PC-9 (cell line): Measurements from ENCODE around the gene NEK7. TPM values are rescaled to one million over a fixed set of nuclear protein-coding genes. Genes with fewer than 3 reads are reported as not detected.

Experiments used
- BruUV-seq: library from RNA; stranded (reverse); fragments of 400-500 nt; replicated peaks from 2 replicates; lab custom pipeline; 2021; lab: Mats Ljungman, UMichigan
- CTCF ChIA-PET: fragments of 300-600 bp; sonication (Branson Sonifier 250); formaldehyde crosslinking; loops from one replicate; lab custom pipeline; 2022; ENCODE audit warnings: antibody characterized with exemption; lab: Charles Lee
- POLR2A ChIA-PET: fragments of 300-600 bp; sonication (Branson Sonifier 250); formaldehyde crosslinking; loops from one replicate; lab custom pipeline; 2022; ENCODE audit warnings: antibody characterized with exemption; ENCODE audit not compliant: unreplicated experiment; lab: Charles Lee
- DNase-seq, 2 experiments: peaks; one replicate each; pipeline versions ENCODE4 v3.0.0 to v3.0.0-alpha.2; 2015 to 2022; ENCODE audit warnings: mixed read lengths in 1 of 2
- H2AFZ ChIP-seq: fragments of 200-600 bp; sonication (generic); 2 replicates; pipeline ENCODE4 v1.8.1; 2017; ENCODE audit warnings: antibody characterized with exemption
- H3F3A ChIP-seq: fragments of 200-600 bp; sonication (generic); 2 replicates; pipeline ENCODE4 v1.8.1; 2017; ENCODE audit warnings: antibody characterized with exemption, mild to moderate bottlenecking, low read depth; ENCODE audit not compliant: insufficient read depth
- H3K27ac ChIP-seq: fragments of 200-600 bp; sonication (generic); 2 replicates; pipeline ENCODE4 v1.6.1; 2016; ENCODE audit warnings: mixed run types
- H3K27me3 ChIP-seq: fragments of 200-600 bp; sonication (generic); 2 replicates; pipeline ENCODE4 v1.6.1; 2016; ENCODE audit warnings: low read depth, mixed run types; ENCODE audit not compliant: insufficient read depth
- H3K36me3 ChIP-seq: fragments of 200-600 bp; sonication (generic); 2 replicates; pipeline ENCODE4 v1.6.1; 2016; ENCODE audit warnings: low read depth, mixed run types
- H3K4me1 ChIP-seq: fragments of 200-600 bp; sonication (generic); replicated peaks from 2 replicates; pipeline ENCODE4 v1.6.1; 2016; ENCODE audit warnings: mixed run types; ENCODE audit not compliant: insufficient read depth
- H3K4me2 ChIP-seq: fragments of 200-600 bp; sonication (generic); 2 replicates; pipeline ENCODE4 v1.6.1; 2017; ENCODE audit warnings: mixed run types
- H3K4me3 ChIP-seq: fragments of 200-600 bp; sonication (generic); 2 replicates; pipeline ENCODE4 v1.6.1; 2016; ENCODE audit warnings: mixed run types
- H3K79me2 ChIP-seq: fragments of 200-600 bp; sonication (generic); 2 replicates; pipeline ENCODE4 v1.6.1; 2017; ENCODE audit warnings: low read depth, mixed run types
- H3K9me2 ChIP-seq: fragments of 200-600 bp; sonication (generic); 2 replicates; pipeline ENCODE4 v1.8.1; 2017; ENCODE audit warnings: mild to moderate bottlenecking; ENCODE audit not compliant: insufficient read depth
- H3K9me3 ChIP-seq: fragments of 200-600 bp; sonication (generic); 2 replicates; pipeline ENCODE4 v1.8.1; 2016; ENCODE audit warnings: low read depth; ENCODE audit not compliant: insufficient read depth
- H4K20me1 ChIP-seq: fragments of 200-600 bp; sonication (generic); 2 replicates; pipeline ENCODE4 v1.8.1; 2017; ENCODE audit not compliant: insufficient read depth
- CTCF ChIP-seq: fragments of 200-600 bp; sonication (generic); conservative IDR thresholded peaks from 2 replicates; pipeline ENCODE4 v1.6.1; 2017; ENCODE audit warnings: mixed run types, antibody characterized with exemption, mild to moderate bottlenecking, moderate library complexity
- EZH2 ChIP-seq: fragments of 200-600 bp; sonication (generic); IDR thresholded peaks from 2 replicates; pipeline ENCODE4 v1.8.0; 2017; ENCODE audit warnings: antibody characterized with exemption, low read depth
- intact Hi-C: fragments of 100-400 bp; cut with micrococcal nuclease; formaldehyde crosslinking; loops from one replicate; pipeline ENCODE4 v1.10.0; 2022; ENCODE audit not compliant: unreplicated experiment
- total RNA-seq: library from RNA; stranded (reverse); gene quantifications from 2 replicates; pipeline ENCODE4 v1.2.3, GENCODE V29; 2021

Gene NEK7
- total RNA-seq, 1 experiment from 2014 or later: 67.4 TPM

GRCh38 chr1:198295225-198295624 is 138.4 kb downstream of the NEK7 start:
- H3K9me2 ChIP-seq: no peaks in the 10 kb centered on the region
- H3K4me2 ChIP-seq: no peak overlapping the region
- no peak overlapping the region for H3K4me3 ChIP-seq
- no peaks in the 10 kb centered on the region for H3K79me2 ChIP-seq
- no peaks in the 10 kb centered on the region for H3K9me3 ChIP-seq
- H3K36me3 ChIP-seq: no peaks in the 10 kb centered on the region
- H2AFZ ChIP-seq: no peak overlapping the region
- intact Hi-C loops: no loop called here
- TF ChIP-seq EZH2 (no peak), CTCF (no peak)
- H3K27me3 ChIP-seq: no peaks in the 10 kb centered on the region
- POLR2A ChIA-PET: no interaction called here
- H4K20me1 ChIP-seq: no peaks in the 10 kb centered on the region
- peaks cover 5% of the 10 kb centered on the region; the same call in 1 of the 2 replicates for H3F3A ChIP-seq
- CTCF ChIA-PET: no interaction called here
- no peaks in the 10 kb centered on the region for H3K4me1 ChIP-seq
- no peak for DNase-seq
- no TSS peak for BruUV-seq
- H3K27ac ChIP-seq: no peak overlapping the region

- no peaks in the 10 kb centered on the region for H3K79me2 ChIP-seq
- no peaks in the 10 kb centered on the region for H3K27me3 ChIP-seq
- BruUV-seq: no TSS peak
- H3F3A ChIP-seq: peaks cover 5% of the 10 kb centered on the region; the same call in 1 of the 2 replicates
- no peaks in the 10 kb centered on the region for H3K36me3 ChIP-seq
- H3K4me3 ChIP-seq: no peak overlapping the region
- H3K9me2 ChIP-seq: no peaks in the 10 kb centered on the region
- H2AFZ ChIP-seq: no peak overlapping the region
- POLR2A ChIA-PET: no interaction called here
- no peaks in the 10 kb centered on the region for H4K20me1 ChIP-seq
- CTCF ChIA-PET: no interaction called here
- no peaks in the 10 kb centered on the region for H3K9me3 ChIP-seq
- H3K4me2 ChIP-seq: no peak overlapping the region
- DNase-seq: no peak
- no peak for TF ChIP-seq EZH2
- no peak for TF ChIP-seq CTCF
- no peak overlapping the region for H3K27ac ChIP-seq
- intact Hi-C loops: no loop called here
- H3K4me1 ChIP-seq: no peaks in the 10 kb centered on the region
Observed at GRCh38 chr1:198295971-198296370, 139.2 kb downstream of the NEK7 start.

GRCh38 chr1:198297281-198297680 is 140.5 kb downstream of the NEK7 start:
- no peaks in the 10 kb centered on the region for H3K36me3 ChIP-seq
- no TSS peak for BruUV-seq
- POLR2A ChIA-PET: no interaction called here

GRCh38 chr1:198298640-198299039 is 141.8 kb downstream of the NEK7 start:
- Histone ChIP-seq H3K27me3 (no peaks in the 10 kb centered on the region), H4K20me1 (no peaks in the 10 kb centered on the region), H3K4me1 (no peaks in the 10 kb centered on the region), H3K36me3 (no peaks in the 10 kb centered on the region), H2AFZ (no peak overlapping the region), H3K27ac (no peak overlapping the region), H3K9me3 (no peaks in the 10 kb centered on the region), H3K79me2 (no peaks in the 10 kb centered on the region), H3K9me2 (no peaks in the 10 kb centered on the region), H3K4me3 (no peak overlapping the region), H3K4me2 (no peak overlapping the region), H3F3A (peaks cover 5% of the 10 kb centered on the region; the same call in 1 of the 2 replicates)
- BruUV-seq: no TSS peak
- POLR2A ChIA-PET: no interaction called here
- intact Hi-C loops: no loop called here
- TF ChIP-seq EZH2 (no peak), CTCF (no peak)
- CTCF ChIA-PET: interaction anchor here (0.5 kb wide), 1 partner anchor 44 kb away, joined by 3 read pairs; no protein-coding TSS in a partner anchor
- DNase-seq: no peak

More at GRCh38 chr1:198297281-198297680, 140.5 kb downstream of the NEK7 start:
- Histone ChIP-seq H3K9me3 (no peaks in the 10 kb centered on the region), H4K20me1 (no peaks in the 10 kb centered on the region), H2AFZ (no peak overlapping the region), H3K79me2 (no peaks in the 10 kb centered on the region), H3F3A (peaks cover 5% of the 10 kb centered on the region; the same call in 1 of the 2 replicates), H3K27me3 (no peaks in the 10 kb centered on the region), H3K4me1 (no peaks in the 10 kb centered on the region), H3K27ac (no peak overlapping the region), H3K9me2 (no peaks in the 10 kb centered on the region), H3K4me2 (no peak overlapping the region), H3K4me3 (no peak overlapping the region)
- CTCF ChIA-PET: no interaction called here
- TF ChIP-seq EZH2: no peak
- no peak for DNase-seq
- intact Hi-C loops: no loop called here
